K562 (cell line): ENCODE data around the gene ASXL2. TPM values are rescaled to one million over a fixed set of nuclear protein-coding genes. Genes with fewer than 3 reads are reported as not detected.

Source experiments
- DACH1 ChIP-seq: fragments of 450-650 bp; IDR thresholded peaks from 2 replicates; pipeline ENCODE4 v1.6.1; 2018; ENCODE audit not compliant: partially characterized antibody
- EP300 ChIP-seq: IDR thresholded peaks from 2 replicates; pipeline ENCODE4 v1.6.1; 2012; ENCODE audit warnings: low read length, improper control_type of control experiment
- EP400 ChIP-seq: fragments of 450-650 bp; IDR thresholded peaks from 2 replicates; pipeline ENCODE4 v1.6.1; 2017; ENCODE audit warnings: antibody characterized with exemption, mild to moderate bottlenecking, moderate library complexity
- GTF2F1 ChIP-seq: IDR thresholded peaks from 2 replicates; pipeline ENCODE4 v1.6.1; 2011; ENCODE audit warnings: low read depth, low read length, improper control_type of control experiment
- KLF16 ChIP-seq: IDR thresholded peaks from 2 replicates; pipeline ENCODE4 v1.6.1; 2016; ENCODE audit warnings: antibody characterized with exemption
- TOE1 ChIP-seq, 2 experiments: fragments of 450-650 bp in 1 of 2; sonication (generic) in 1 of 2; formaldehyde crosslinking in 1 of 2; IDR thresholded peaks; 2 replicates each; pipeline versions ENCODE4 v1.7.1 to v1.8.0; 2016 to 2022; ENCODE audit warnings: borderline replicate concordance in 2 of 2, mild to moderate bottlenecking in 2 of 2, antibody characterized with exemption in 1 of 2, inconsistent platforms in 1 of 2, low read depth in 1 of 2, missing genetic modification reagents in 1 of 2, moderate library complexity in 1 of 2
- TRIM24 ChIP-seq, 2 experiments: fragments of 450-650 bp; IDR thresholded peaks; 2 replicates each; pipeline ENCODE4 v1.6.1; 2016
- ZC3H4 ChIP-seq: sonication (generic); formaldehyde crosslinking; IDR thresholded peaks from 2 replicates; pipeline ENCODE4 v1.9.0; 2021; ENCODE audit warnings: missing genetic modification reagents, borderline replicate concordance
- ZNF586 ChIP-seq: fragments of 450-650 bp; formaldehyde crosslinking; conservative IDR thresholded peaks from 2 replicates; pipeline ENCODE4 v1.4.0; 2020; ENCODE audit warnings: mild to moderate bottlenecking, moderate library complexity
- ZNF589 ChIP-seq: fragments of 200-800 bp; sonication (Bioruptor generic); IDR thresholded peaks from 2 replicates; pipeline ENCODE4 v1.6.1; 2016; ENCODE audit warnings: low read depth, missing genetic modification characterization, missing compliant biosample characterization
- ZNF778 ChIP-seq: fragments of 450-650 bp; formaldehyde crosslinking; IDR thresholded peaks from 2 replicates; pipeline ENCODE4 v1.4.0; 2020; ENCODE audit warnings: mild to moderate bottlenecking, moderate library complexity
- polyA plus RNA-seq, 8 experiments: library from polyadenylated mRNA; depleted of rRNA in 4 of 8; stranded (reverse) in 5 of 8; unstranded in 3 of 8; fragments of >200 nt; fragmentation: Nextera tagmentation in 2 of 8; fragmentation: Illumina TruSeq in 1 of 8; extraction: Ambion mirVana in 2 of 8; extraction: Trizol in 1 of 8; gene quantifications; 2 replicates each; pipeline versions ENCODE4 v1.2.1 to v1.2.3, GENCODE V29; 2011 to 2014; ENCODE audit warnings: inconsistent platforms in 1 of 8, missing spikeins in 1 of 8
- total RNA-seq, 7 experiments: library from RNA; depleted of rRNA in 6 of 7; stranded (reverse); fragments of >200 nt in 6 of 7; fragmentation: Illumina TruSeq in 2 of 7; extraction: Trizol in 2 of 7; gene quantifications; 2 replicates each; pipeline versions ENCODE4 v1.2.1 to v1.2.3, GENCODE V29; 2011 to 2021; ENCODE audit warnings: low replicate concordance in 1 of 7
- TF ChIP-seq, protein P1 (sequence below): fragments of 250-450 bp; sonication (Bioruptor Pico); IDR thresholded peaks from 2 replicates; pipeline ENCODE4 v1.8.0; 2022; ENCODE audit warnings: inconsistent platforms, mild to moderate bottlenecking, moderate library complexity, borderline replicate concordance
- TF ChIP-seq, protein P2 (sequence below), 2 experiments: IDR thresholded peaks; 2 replicates each; pipeline ENCODE4 v1.6.1; 2011; ENCODE audit warnings: borderline replicate concordance in 1 of 2, control low read depth in 1 of 2, low read depth in 1 of 2, low read length in 1 of 2, mild to moderate bottlenecking in 1 of 2, mixed read lengths in 1 of 2, moderate library complexity in 1 of 2; ENCODE audit not compliant: insufficient read depth in 1 of 2, insufficient read length in 1 of 2, poor library complexity in 1 of 2, severe bottlenecking in 1 of 2; ENCODE audit errors: extremely low read depth in 1 of 2

Gene ASXL2
- total and polyA plus RNA-seq, 9 of the 15 experiments (the other 6 are each of a cell fraction or from before 2014, with no cell fraction given): 2.2 to 25.9 (median 9.0) TPM

DNA sequence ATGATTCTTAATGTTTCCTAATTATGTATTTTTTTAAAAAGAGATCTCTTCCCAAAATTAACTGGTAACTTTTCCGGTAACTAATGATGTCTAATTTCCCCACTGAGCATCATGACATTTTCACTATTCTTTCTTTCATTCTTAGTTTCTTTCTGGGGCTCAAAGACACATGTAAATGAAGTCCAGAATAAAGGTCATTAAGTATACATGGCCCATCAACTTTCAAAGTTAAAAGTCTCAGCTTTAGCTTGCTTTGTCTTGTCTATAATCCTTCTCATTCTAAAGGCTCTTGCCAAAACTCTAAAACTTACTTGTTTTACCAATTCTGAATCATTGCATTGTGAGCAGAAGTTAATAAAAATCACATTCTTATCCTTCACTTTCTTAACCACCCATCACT, 53.6 kb downstream of the ASXL2 start (continued):
- TF ChIP-seq, protein P1, sequence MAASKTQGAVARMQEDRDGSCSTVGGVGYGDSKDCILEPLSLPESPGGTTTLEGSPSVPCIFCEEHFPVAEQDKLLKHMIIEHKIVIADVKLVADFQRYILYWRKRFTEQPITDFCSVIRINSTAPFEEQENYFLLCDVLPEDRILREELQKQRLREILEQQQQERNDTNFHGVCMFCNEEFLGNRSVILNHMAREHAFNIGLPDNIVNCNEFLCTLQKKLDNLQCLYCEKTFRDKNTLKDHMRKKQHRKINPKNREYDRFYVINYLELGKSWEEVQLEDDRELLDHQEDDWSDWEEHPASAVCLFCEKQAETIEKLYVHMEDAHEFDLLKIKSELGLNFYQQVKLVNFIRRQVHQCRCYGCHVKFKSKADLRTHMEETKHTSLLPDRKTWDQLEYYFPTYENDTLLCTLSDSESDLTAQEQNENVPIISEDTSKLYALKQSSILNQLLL (CRISPR knock-in tag): no peak
- TF ChIP-seq ZC3H4 (CRISPR knock-in tag) (no peak), ZNF589 (CRISPR knock-in tag) (no peak), GTF2F1 (no peak), DACH1 (no peak), TOE1 (IDR thresholded peaks at IDR 0.05; ENCODE audit: borderline replicate concordance) (no peak), TOE1 (CRISPR knock-in tag; IDR thresholded peaks at IDR 0.05; ENCODE audit: borderline replicate concordance, low read depth) (no peak), KLF16 (no peak), EP300 (no peak), TRIM24 (IDR thresholded peaks at IDR 0.05) (no peak), ZNF586 (CRISPR knock-in tag) (no peak), ZNF778 (CRISPR knock-in tag) (no peak), EP400 (no peak)
- TF ChIP-seq, protein P2, sequence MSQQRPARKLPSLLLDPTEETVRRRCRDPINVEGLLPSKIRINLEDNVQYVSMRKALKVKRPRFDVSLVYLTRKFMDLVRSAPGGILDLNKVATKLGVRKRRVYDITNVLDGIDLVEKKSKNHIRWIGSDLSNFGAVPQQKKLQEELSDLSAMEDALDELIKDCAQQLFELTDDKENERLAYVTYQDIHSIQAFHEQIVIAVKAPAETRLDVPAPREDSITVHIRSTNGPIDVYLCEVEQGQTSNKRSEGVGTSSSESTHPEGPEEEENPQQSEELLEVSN (IDR thresholded peaks at IDR 0.05; ENCODE audit: borderline replicate concordance in 1 of 2, extremely low read depth in 1 of 2, insufficient read depth in 1 of 2, insufficient read length in 1 of 2, low read depth in 1 of 2, low read length in 1 of 2, poor library complexity in 1 of 2, severe bottlenecking in 1 of 2): no peak
